Psoas muscle (tissue), 8 donors: Measurements from ENCODE around the gene SMTNL1. TPM values are rescaled to one million over a fixed set of nuclear protein-coding genes. Genes with fewer than 3 reads are reported as not detected.

ENCODE experiments used
- ATAC-seq, 4 donors: fragments of 200-7000 bp; cut with Tn5 transposase; one replicate each; pipeline ENCODE4 v1.9.1; 2020; ENCODE audit warnings: moderate library complexity in 3 of 4, mild to moderate bottlenecking in 2 of 4
- DNase-seq, 2 donors: peaks; one replicate each; pipeline ENCODE4 v3.0.0-alpha.2; 2020
- H3K27ac ChIP-seq: fragments of 200-600 bp; one replicate; pipeline ENCODE4 v1.8.0; 2022
- H3K27me3 ChIP-seq, 3 donors: fragments of 200-600 bp in 1 of 3; one replicate each; pipeline versions ENCODE4 v1.6.1 to v1.8.0; 2013 to 2022; ENCODE audit warnings: low read length in 2 of 3, mild to moderate bottlenecking in 2 of 3, moderate library complexity in 1 of 3; ENCODE audit not compliant: insufficient read depth in 3 of 3
- H3K36me3 ChIP-seq, 2 donors: fragments of 200-600 bp in 1 of 2; one replicate each; pipeline versions ENCODE4 v1.6.1 to v1.8.0; 2013 to 2022; ENCODE audit warnings: low read depth in 1 of 2, mild to moderate bottlenecking in 1 of 2, moderate library complexity in 1 of 2; ENCODE audit not compliant: insufficient read depth in 1 of 2
- H3K4me1 ChIP-seq: fragments of 200-600 bp; one replicate; pipeline ENCODE4 v1.8.0; 2022
- H3K4me3 ChIP-seq: fragments of 200-600 bp; one replicate; pipeline ENCODE4 v1.8.0; 2022; ENCODE audit warnings: mild to moderate bottlenecking
- H3K9me3 ChIP-seq: fragments of 200-600 bp; one replicate; pipeline ENCODE4 v1.8.0; 2022
- WGBS, 3 donors: extraction: QIAGEN DNeasy Blood & Tissue Kit; methylation state at CpG; one replicate each; pipeline versions ENCODE4 v1.1.6 to v1.1.7; 2013; 5-methylcytosine and 5-hydroxymethylcytosine counted together
- intact Hi-C, 2 donors: fragments of 100-400 bp; cut with DNase I; formaldehyde crosslinking; loops; one replicate each; pipeline versions ENCODE4 v1.11.0 to v1.14.2; 2022
- long read RNA-seq, 2 donors: library from polyadenylated mRNA; unstranded; transcript quantifications; one replicate each; pipeline ENCODE4 v2.0.0, GENCODE V29; 2021
- polyA plus RNA-seq, 3 donors: library from polyadenylated mRNA; stranded (reverse); fragments of 200-250 nt; gene quantifications; one replicate each; pipeline ENCODE4 v1.2.3, GENCODE V29; 2013
- total RNA-seq, 4 donors: library from RNA; stranded (reverse); fragmentation: NEBNext Ultra II Directional in 2 of 4; extraction: Animal tissue kit (Norgen Biotek cat#: 25700) in 2 of 4; gene quantifications; one replicate each; pipeline versions ENCODE4 v1.2.1 to v1.2.4, GENCODE V29; 2021 to 2023
- TF ChIP-seq, protein P1 (sequence below): fragments of 200-600 bp; IDR thresholded peaks from one replicate; pipeline ENCODE4 v1.8.0; 2022; ENCODE audit warnings: antibody characterized with exemption
- donor health status: healthy with polysubstance abuse.
- donor health status: DM: no; HTN: no; CAD: no; lungs with moderate emphysema.
- donor health status: Bipolar disorder and iron deficiency.
- donor health status: healthy.
- donor health status: DM: yes; HTN: yes; CAD: no.
- donor health status: DM: no; HTN: no; CAD: no.
- donor health status: DM: no; HTN: no; CAD: no.
- donor health status: DM: yes; HTN: yes; CAD: no.

Gene SMTNL1, protein sequence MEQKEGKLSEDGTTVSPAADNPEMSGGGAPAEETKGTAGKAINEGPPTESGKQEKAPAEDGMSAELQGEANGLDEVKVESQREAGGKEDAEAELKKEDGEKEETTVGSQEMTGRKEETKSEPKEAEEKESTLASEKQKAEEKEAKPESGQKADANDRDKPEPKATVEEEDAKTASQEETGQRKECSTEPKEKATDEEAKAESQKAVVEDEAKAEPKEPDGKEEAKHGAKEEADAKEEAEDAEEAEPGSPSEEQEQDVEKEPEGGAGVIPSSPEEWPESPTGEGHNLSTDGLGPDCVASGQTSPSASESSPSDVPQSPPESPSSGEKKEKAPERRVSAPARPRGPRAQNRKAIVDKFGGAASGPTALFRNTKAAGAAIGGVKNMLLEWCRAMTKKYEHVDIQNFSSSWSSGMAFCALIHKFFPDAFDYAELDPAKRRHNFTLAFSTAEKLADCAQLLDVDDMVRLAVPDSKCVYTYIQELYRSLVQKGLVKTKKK
- total RNA-seq (100 to 1,000 TPM in 1 of 4 donors, 10 to 100 TPM in 2, 1 to 10 TPM in 1; 7.6 to 118 (median 36.9) TPM), polyA plus RNA-seq (10 to 100 TPM in 2 of 3 donors, 1 to 10 TPM in 1; 6.7 to 19.7 (median 14.9) TPM)
- long read RNA-seq, donor 1, partial matches to known transcripts = 6 of 92 reads
- long read RNA-seq, donor 1, other reads (novel, unspliced or antisense) = 85 of 92 reads
- long read RNA-seq, donor 2, partial matches to known transcripts = 0 of 17 reads
- long read RNA-seq, donor 2, other reads (novel, unspliced or antisense) = 16 of 17 reads

DNA sequence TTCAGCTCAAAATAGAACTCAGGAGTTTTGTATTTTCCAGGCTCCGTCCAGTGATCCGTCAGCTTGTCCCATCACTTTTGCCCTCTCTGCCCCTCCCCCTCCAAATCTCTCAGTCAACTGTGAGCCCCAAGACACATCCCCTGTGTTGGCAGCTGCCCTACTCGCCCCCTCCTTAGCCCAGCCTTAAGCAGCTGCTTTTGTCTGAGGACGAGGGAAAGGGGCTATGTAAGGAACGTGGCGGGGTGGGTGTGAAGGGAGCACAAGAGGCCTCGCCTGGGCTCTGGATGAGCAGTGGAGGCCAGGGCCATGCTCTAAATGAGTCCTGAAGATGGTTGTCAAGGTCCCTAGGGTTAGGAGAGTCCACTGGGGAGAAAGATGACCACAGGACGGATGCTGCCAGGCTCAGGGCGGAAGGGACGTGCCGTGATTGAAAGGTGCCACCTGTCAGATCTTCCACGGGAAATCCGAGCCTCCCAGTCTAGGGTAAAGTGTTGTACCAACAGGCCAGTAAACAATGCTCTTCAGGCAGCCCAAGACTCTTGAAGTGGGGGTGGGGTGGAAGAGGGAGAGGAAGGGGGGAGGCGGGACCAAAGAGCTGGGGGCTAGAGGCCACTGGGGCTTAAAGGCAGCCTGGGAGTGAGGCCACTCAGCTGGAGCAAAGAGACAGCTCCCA lies at the start of gene SMTNL1:
Gene SMTNL1 (plus strand): TSS at position 649 of the 673 bp plus-strand sequence. CDS start 5,048 bp downstream, outside the sequence.
- DNase-seq = no peak

DNA sequence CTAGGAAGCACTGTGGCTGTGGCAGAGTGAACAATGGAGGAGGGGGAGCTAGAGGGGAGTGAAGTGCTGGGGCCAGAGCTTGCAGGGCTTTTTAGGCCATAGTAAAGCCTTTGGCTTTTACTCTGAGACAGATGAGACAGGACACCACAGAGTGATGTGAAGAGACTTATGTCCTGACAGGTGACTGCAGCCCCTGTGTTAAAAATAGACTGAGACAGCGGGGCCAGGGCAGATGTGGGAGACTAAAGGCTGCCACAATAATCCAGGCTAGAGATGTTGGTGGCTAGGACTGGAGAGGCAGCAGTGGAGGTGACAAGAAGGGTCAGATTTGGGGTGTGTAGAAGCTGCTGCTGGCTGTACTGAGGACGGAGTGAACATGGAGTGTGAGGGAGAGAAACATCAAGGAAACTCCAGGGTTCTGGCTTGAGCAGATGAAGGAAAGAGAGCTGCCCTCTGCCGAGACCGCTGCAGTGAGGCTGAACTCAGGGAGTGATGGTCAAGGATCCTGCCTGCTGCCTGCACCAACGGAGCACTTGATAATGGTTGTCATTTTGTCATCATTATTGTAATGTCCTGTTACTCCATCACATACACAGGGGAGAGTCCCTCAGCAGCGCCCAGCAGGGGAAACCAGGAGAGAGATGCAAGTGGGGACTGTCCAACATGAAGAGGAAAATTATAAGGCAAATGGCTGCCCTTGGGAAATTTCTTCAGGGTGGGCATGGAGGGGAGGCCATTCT lies 49.3 kb upstream of the SMTNL1 start:
- intact Hi-C loops = no loop called here
- 56 to 66% (median 56%) methylated on average over 6 of the region's 6 CpGs for WGBS, 3 donors
- H3K27ac ChIP-seq = peak overlapping the region; percentile 63

More for the DNA sequence above, at the start of gene SMTNL1:
- H3K27ac ChIP-seq = peak within 1 kb of the TSS; percentile 75
- intact Hi-C loops = no loop called here
- no peaks in the 10 kb centered on the region for H3K9me3 ChIP-seq
- TF ChIP-seq, protein P1, sequence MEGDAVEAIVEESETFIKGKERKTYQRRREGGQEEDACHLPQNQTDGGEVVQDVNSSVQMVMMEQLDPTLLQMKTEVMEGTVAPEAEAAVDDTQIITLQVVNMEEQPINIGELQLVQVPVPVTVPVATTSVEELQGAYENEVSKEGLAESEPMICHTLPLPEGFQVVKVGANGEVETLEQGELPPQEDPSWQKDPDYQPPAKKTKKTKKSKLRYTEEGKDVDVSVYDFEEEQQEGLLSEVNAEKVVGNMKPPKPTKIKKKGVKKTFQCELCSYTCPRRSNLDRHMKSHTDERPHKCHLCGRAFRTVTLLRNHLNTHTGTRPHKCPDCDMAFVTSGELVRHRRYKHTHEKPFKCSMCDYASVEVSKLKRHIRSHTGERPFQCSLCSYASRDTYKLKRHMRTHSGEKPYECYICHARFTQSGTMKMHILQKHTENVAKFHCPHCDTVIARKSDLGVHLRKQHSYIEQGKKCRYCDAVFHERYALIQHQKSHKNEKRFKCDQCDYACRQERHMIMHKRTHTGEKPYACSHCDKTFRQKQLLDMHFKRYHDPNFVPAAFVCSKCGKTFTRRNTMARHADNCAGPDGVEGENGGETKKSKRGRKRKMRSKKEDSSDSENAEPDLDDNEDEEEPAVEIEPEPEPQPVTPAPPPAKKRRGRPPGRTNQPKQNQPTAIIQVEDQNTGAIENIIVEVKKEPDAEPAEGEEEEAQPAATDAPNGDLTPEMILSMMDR = no peak
- H3K4me3 ChIP-seq = peak within 1 kb of the TSS; percentile 40
- peaks cover 4% of the 10 kb centered on the region for H3K4me1 ChIP-seq
- peak; percentile 72 to 74 (median 73) for ATAC-seq
- H3K27me3 ChIP-seq = no peaks in the 10 kb centered on the region
- no peaks in the 10 kb centered on the region for H3K36me3 ChIP-seq
- 27 to 42% (median 31%) methylated on average over 13 to 14 of the region's 14 CpGs for WGBS, 3 donors

DNA sequence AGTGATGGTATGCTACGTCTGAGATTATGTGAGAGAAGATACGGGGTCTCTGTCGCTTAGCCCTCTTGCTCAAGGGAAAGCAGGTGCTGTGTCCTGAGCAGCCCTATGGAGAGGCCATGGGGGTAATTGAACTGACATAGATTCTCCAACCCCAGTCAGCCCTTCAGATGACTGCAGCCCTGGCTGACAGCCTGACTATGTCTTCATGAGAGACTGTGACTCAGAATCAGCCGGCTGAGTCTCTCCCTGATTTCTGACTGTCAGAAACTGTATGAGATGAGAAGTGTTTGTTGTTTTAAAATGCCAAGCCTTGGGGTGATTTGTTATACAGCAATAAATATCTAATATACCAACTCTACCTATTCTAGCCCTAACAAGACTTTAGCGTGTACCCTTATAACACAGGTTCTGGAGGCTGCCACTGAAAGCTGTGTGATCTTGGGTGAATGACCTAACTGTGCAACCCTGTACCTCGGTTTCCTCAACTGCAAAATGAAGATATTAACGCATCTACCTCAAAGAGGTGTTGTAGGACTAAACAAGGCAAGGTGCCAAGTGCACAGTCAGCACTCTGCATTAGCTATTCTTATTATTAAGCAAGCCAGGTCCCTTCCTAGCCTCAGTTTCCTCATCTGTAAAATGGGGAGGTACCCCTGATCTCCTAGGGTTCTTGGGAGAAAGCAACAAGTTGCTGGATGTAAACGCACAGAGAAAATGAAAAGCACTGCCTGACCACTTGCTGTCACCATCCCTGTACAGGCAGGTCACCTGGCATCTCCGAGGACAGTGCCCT lies 46.7 kb upstream of the SMTNL1 start:
- Histone ChIP-seq H3K9me3 (no peaks in the 10 kb centered on the region), H3K36me3 (peaks cover 0 to 49% of the 10 kb centered on the region in 2 donors), H3K4me3 (no peak overlapping the region), H3K27ac (no peak overlapping the region), H3K4me1 (peaks cover 19% of the 10 kb centered on the region), H3K27me3 (no peaks in the 10 kb centered on the region)
- 91 to 93% (median 92%) methylated on average over 9 of the region's 9 CpGs for WGBS, 3 donors
- ATAC-seq (peak in 1 of 4 donors; percentile 81), DNase-seq (peak in 1 of 2 donors; percentile 30)
- intact Hi-C loops = loop anchor here in 1 of 2 donors (2.0 kb wide), 1 partner anchor 36 kb away; no protein-coding TSS in a partner anchor
- TF ChIP-seq, protein P1 = no peak

More for the DNA sequence above, 49.3 kb upstream of the SMTNL1 start:
- H3K9me3 ChIP-seq = no peaks in the 10 kb centered on the region
- DNase-seq (no peak), ATAC-seq (peak; percentile 77 to 93 (median 82))
- H3K27me3 ChIP-seq = peaks cover 0 to 5% (median 0%) of the 10 kb centered on the region in 3 donors
- H3K4me1 ChIP-seq = peaks cover 22% of the 10 kb centered on the region
- H3K4me3 ChIP-seq = peak overlapping the region; percentile 9
- H3K36me3 ChIP-seq = peaks cover 0 to 66% of the 10 kb centered on the region in 2 donors
- TF ChIP-seq, protein P1 = no peak
